Measurements from ENCODE around the gene SWI5.

SWI5 gene

DNA sequence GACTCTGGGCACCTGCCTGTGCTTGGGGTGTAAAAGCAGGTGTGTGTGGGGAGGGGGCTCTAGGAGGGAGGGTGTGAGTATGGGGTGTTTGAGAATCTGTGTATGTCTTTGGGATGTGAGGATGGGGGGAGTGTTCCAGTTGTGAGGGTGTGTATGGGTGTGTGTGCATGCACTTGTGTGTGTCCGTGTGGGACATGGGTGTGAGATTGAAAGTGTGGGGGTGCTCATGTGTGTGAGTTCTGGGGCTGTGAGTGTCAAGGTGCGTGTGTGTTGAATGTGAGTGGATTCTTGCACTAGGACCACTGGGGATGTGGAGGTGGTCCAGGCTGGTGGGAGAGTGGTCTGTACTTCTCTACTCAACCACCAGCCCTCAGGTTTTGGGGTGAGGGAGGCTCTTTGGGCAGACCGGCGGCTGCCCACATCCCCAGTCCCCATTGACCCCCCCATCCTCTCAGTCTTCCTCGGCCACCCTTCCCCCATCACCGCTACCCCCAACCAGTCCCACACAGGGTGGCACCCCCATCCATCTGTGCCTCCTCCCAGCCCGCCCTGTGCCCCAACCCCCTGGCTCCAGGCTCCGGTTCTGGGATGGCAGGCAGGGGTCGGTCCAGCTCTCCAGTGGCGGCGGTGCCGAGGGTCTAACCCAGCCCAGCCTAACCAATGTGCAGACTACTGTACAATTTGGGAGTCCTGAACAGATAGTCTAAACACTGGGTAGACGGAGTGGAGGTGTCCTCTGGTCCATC is 31.8 kb upstream of the SWI5 start:
- TF ChIP-seq POLR2AphosphoS5 (IDR thresholded peaks at IDR 0.05; ENCODE audit: low read depth, low read length) (no peak; the same call in 1 of the 2 replicates), TAF1 (IDR thresholded peaks at IDR 0.05; ENCODE audit: borderline replicate concordance, insufficient read depth, low read length) (no peak), FOXP2 (optimal IDR thresholded peaks at IDR 0.05; ENCODE audit: borderline replicate concordance, extremely low read depth, extremely low read length, insufficient read depth) (no peak), SIN3A (IDR thresholded peaks at IDR 0.05; ENCODE audit: borderline replicate concordance, insufficient read depth, low read length) (no peak)
- TF ChIP-seq, protein P1, sequence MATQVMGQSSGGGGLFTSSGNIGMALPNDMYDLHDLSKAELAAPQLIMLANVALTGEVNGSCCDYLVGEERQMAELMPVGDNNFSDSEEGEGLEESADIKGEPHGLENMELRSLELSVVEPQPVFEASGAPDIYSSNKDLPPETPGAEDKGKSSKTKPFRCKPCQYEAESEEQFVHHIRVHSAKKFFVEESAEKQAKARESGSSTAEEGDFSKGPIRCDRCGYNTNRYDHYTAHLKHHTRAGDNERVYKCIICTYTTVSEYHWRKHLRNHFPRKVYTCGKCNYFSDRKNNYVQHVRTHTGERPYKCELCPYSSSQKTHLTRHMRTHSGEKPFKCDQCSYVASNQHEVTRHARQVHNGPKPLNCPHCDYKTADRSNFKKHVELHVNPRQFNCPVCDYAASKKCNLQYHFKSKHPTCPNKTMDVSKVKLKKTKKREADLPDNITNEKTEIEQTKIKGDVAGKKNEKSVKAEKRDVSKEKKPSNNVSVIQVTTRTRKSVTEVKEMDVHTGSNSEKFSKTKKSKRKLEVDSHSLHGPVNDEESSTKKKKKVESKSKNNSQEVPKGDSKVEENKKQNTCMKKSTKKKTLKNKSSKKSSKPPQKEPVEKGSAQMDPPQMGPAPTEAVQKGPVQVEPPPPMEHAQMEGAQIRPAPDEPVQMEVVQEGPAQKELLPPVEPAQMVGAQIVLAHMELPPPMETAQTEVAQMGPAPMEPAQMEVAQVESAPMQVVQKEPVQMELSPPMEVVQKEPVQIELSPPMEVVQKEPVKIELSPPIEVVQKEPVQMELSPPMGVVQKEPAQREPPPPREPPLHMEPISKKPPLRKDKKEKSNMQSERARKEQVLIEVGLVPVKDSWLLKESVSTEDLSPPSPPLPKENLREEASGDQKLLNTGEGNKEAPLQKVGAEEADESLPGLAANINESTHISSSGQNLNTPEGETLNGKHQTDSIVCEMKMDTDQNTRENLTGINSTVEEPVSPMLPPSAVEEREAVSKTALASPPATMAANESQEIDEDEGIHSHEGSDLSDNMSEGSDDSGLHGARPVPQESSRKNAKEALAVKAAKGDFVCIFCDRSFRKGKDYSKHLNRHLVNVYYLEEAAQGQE (IDR thresholded peaks at IDR 0.05; ENCODE audit: insufficient read depth in 1 of 2, low read depth in 2 of 2, low read length in 2 of 2), result no peak

GRCh38 chr9:128244837-128245231 is 31.2 kb upstream of the SWI5 start:
- TF ChIP-seq SIN3A (IDR thresholded peaks at IDR 0.05; ENCODE audit: borderline replicate concordance, insufficient read depth, low read length) (no peak), POLR2AphosphoS5 (IDR thresholded peaks at IDR 0.05; ENCODE audit: low read depth, low read length) (peak; percentile 66), TAF1 (IDR thresholded peaks at IDR 0.05; ENCODE audit: borderline replicate concordance, insufficient read depth, low read length) (peak; percentile 41; the same call in 1 of the 2 replicates)

DNA sequence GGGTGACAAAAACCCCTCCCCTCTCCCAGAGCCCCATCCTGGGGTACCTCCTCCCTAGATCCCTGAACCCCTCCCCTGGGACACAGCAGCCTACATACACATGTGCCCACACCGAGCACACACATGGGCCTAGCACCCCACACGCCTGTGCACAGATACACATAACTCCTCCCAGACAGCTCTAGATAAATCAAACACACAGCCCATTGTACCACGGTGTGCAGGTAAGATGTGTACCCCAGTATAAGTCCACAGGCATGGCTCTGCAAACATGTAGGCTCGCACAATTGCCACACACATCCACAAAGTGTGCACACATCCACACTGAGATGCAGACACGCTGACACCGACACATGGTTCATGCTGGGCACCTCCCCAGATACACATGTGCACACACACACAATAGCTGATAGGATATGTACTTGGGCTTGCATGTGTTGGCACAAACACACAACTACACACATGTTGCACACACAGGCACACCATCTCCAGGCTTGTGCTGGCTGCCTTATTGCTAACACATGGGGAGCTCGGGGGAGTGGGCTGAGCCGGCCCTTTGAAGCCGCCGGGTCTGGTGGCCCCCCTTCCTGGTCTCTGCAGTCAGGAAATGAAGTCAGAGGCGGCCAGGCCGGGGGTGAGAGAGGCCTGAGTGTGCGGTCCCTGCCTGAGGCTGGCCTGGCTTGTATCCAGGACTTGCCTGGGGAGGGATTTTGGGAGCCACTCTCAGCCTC is 30.5 kb upstream of the SWI5 start:
- no peak; the same call in 1 of the 2 replicates for TF ChIP-seq POLR2AphosphoS5 (IDR thresholded peaks at IDR 0.05; ENCODE audit: low read depth, low read length)
- no peak for TF ChIP-seq FOXP2 (optimal IDR thresholded peaks at IDR 0.05; ENCODE audit: borderline replicate concordance, extremely low read depth, extremely low read length, insufficient read depth)
- TF ChIP-seq, protein P1 (IDR thresholded peaks at IDR 0.05; ENCODE audit: insufficient read depth in 1 of 2, low read depth in 2 of 2, low read length in 2 of 2), result 0 out of 4 replicates have a peak, but pooled peaks of 1 of the 2 experiments have one; percentile 11

DNA sequence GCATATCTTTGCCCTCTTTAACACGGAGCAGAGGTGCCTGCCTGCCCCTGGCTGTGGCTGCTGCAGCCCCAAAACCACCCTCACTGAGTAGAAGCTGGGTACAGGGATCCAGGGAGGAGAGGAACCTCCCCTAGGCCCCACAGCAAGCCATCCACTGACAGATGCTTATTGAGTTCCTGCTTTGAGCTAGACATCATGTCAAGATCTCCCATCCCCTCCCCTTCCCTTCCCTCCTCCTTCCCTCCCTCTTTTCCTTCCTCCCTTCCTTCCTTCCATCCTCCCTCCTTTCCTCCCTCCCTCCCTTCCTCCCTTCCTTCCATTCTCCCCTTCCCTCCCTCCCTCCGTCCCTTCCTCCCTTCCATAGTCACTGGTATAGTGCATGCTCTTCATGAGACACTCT is 29.6 kb upstream of the SWI5 start:
- no peak for TF ChIP-seq TAF1 (IDR thresholded peaks at IDR 0.05; ENCODE audit: borderline replicate concordance, insufficient read depth, low read length)
- TF ChIP-seq SIN3A (IDR thresholded peaks at IDR 0.05; ENCODE audit: borderline replicate concordance, insufficient read depth, low read length), result no peak
- TF ChIP-seq FOXP2 (optimal IDR thresholded peaks at IDR 0.05; ENCODE audit: borderline replicate concordance, extremely low read depth, extremely low read length, insufficient read depth), result no peak
- TF ChIP-seq, protein P1 (IDR thresholded peaks at IDR 0.05; ENCODE audit: insufficient read depth in 1 of 2, low read depth in 2 of 2, low read length in 2 of 2), result no peak
- no peak for TF ChIP-seq POLR2AphosphoS5 (IDR thresholded peaks at IDR 0.05; ENCODE audit: low read depth, low read length)

GRCh38 chr9:128247226-128247803 is 28.8 kb upstream of the SWI5 start:
- TF ChIP-seq TAF1 (IDR thresholded peaks at IDR 0.05; ENCODE audit: borderline replicate concordance, insufficient read depth, low read length) (no peak), SIN3A (IDR thresholded peaks at IDR 0.05; ENCODE audit: borderline replicate concordance, insufficient read depth, low read length) (no peak), POLR2AphosphoS5 (IDR thresholded peaks at IDR 0.05; ENCODE audit: low read depth, low read length) (no peak), FOXP2 (optimal IDR thresholded peaks at IDR 0.05; ENCODE audit: borderline replicate concordance, extremely low read depth, extremely low read length, insufficient read depth) (no peak)
- TF ChIP-seq, protein P1 (IDR thresholded peaks at IDR 0.05; ENCODE audit: insufficient read depth in 1 of 2, low read depth in 2 of 2, low read length in 2 of 2), result no peak

All from PFSK-1 (cell line).